DOHH2 (cell line): ENCODE measurements around the gene NRM.

ENCODE experiments used
- CTCF ChIP-seq: fragments of 200-600 bp; sonication (generic); IDR thresholded peaks from one replicate; pipeline ENCODE4 v1.5.1; 2014; ENCODE audit warnings: antibody characterized with exemption, mild to moderate bottlenecking, low read depth, low read length; ENCODE audit not compliant: poor library complexity, severe bottlenecking
- EZH2phosphoT487 ChIP-seq: fragments of 200-600 bp; sonication (generic); IDR thresholded peaks from 2 replicates; pipeline ENCODE4 v1.6.1; 2017; ENCODE audit warnings: borderline replicate concordance, mild to moderate bottlenecking, antibody characterized with exemption, low read length, moderate library complexity, mixed read lengths

- TF ChIP-seq CTCF = no peak
- TF ChIP-seq EZH2phosphoT487 = no peak
Measured at GRCh38 chr6:30709101-30709868, 18.5 kb upstream of the NRM start.
